HG02678 (cell line): ENCODE data around the gene FKBP10.
"Not testable (repeated sequence)": the region's sequence is repeated elsewhere in the genome, so short reads cannot be mapped to it uniquely, and the experiment has no call there.

Experiments used
- ATAC-seq: cut with Tn5 transposase; IDR thresholded peaks from one replicate; pipeline ENCODE4 v1.9.1; 2021; ENCODE audit warnings: mild to moderate bottlenecking, moderate library complexity; ENCODE audit not compliant: unreplicated experiment

The FKBP10 gene

GRCh38 chr17:41806685-41807445, 5.9 kb upstream of the FKBP10 start:
- no peak for ATAC-seq

GRCh38 chr17:41810659-41811548, 1.9 kb upstream of the FKBP10 start:
- no peak for ATAC-seq

GRCh38 chr17:41811549-41812380, 1.0 kb upstream of the FKBP10 start, which contains the start of gene P3H4:
Gene P3H4 (minus strand): TSS chr17:41811949. CDS start chr17:41811915, 34 bp downstream.
- ATAC-seq, result peak; percentile 64

- no peak for ATAC-seq
These were observed 412 bp downstream of the FKBP10 start for GRCh38 chr17:41813152-41813680.

GRCh38 chr17:41813699-41814124, 908 bp downstream of the FKBP10 start:
- no peak for ATAC-seq

- no peak for ATAC-seq
These were observed 1.4 kb downstream of the FKBP10 start for GRCh38 chr17:41814195-41814594.

- no peak for ATAC-seq
These were observed 4.0 kb downstream of the FKBP10 start for GRCh38 chr17:41816637-41817320.

GRCh38 chr17:41818024-41818423, 5.2 kb downstream of the FKBP10 start:
- ATAC-seq, result no peak

GRCh38 chr17:41821776-41822175, 9.0 kb downstream of the FKBP10 start:
- no peak for ATAC-seq

GRCh38 chr17:41822216-41823140, 9.7 kb downstream of the FKBP10 start:
- no peak for ATAC-seq

- no peak for ATAC-seq
These were observed 10.3 kb downstream of the FKBP10 start for GRCh38 chr17:41823141-41823524.

GRCh38 chr17:41823580-41823979, 10.8 kb downstream of the FKBP10 start:
- no peak for ATAC-seq

GRCh38 chr17:41824086-41824485, 11.3 kb downstream of the FKBP10 start:
- ATAC-seq, result no peak

GRCh38 chr17:41825175-41825845, 12.5 kb downstream of the FKBP10 start:
- ATAC-seq, result no peak

GRCh38 chr17:41829961-41830360, 17.2 kb downstream of the FKBP10 start:
- ATAC-seq, result not testable (repeated sequence)

GRCh38 chr17:41835214-41835799, 22.5 kb downstream of the FKBP10 start:
- ATAC-seq, result peak; percentile 20

GRCh38 chr17:41835800-41836549, 23.2 kb downstream of the FKBP10 start, which contains the start of gene NT5C3B:
Gene NT5C3B (minus strand): TSS chr17:41836232. CDS start chr17:41836193, 39 bp downstream.
- peak; percentile 58 for ATAC-seq
